Tibial nerve (tissue), 4 donors: ENCODE data around the gene CBL.

ENCODE experiments used
- EP300 ChIP-seq, 2 donors: sonication (generic); formaldehyde crosslinking; IDR thresholded peaks; one replicate each; pipeline ENCODE4 v1.6.1; 2017; ENCODE audit warnings: antibody characterized with exemption in 2 of 2, mild to moderate bottlenecking in 1 of 2
- POLR2A ChIP-seq, 2 donors: fragments of 450-650 bp; IDR thresholded peaks; one replicate each; pipeline ENCODE4 v1.6.1; 2017; ENCODE audit warnings: antibody characterized with exemption in 2 of 2, mild to moderate bottlenecking in 2 of 2, moderate library complexity in 2 of 2
- TF ChIP-seq, protein P1 (sequence below), 5 experiments: fragments of 200-600 bp in 3 of 5; fragments of 450-650 bp in 2 of 5; sonication (generic) in 3 of 5; IDR thresholded peaks; one replicate each; pipeline ENCODE4 v1.5.1; 2016 to 2019; ENCODE audit warnings: antibody characterized with exemption in 5 of 5, mild to moderate bottlenecking in 3 of 5, moderate library complexity in 2 of 5

DNA sequence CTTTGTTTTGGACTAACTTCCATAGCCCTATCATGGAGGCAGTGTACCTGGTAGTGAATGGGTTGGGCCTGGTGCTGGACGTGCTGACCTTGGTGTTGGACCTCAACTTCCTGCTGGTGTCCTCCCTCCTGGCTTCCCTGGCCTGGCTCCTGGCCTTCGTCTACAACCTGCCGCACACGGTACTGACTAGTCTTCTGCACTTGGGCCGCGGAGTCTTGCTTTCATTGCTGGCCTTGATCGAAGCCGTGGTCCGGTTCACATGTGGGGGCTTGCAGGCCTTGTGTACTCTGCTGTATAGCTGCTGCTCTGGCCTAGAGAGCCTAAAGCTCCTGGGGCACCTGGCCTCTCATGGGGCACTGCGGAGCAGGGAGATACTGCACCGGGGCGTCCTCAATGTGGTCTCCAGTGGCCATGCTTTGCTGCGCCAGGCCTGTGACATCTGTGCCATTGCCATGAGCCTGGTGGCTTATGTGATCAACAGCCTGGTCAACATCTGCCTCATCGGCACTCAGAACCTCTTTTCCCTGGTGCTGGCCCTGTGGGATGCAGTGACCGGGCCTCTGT lies 129.0 kb downstream of the CBL start:
- TF ChIP-seq, protein P1, sequence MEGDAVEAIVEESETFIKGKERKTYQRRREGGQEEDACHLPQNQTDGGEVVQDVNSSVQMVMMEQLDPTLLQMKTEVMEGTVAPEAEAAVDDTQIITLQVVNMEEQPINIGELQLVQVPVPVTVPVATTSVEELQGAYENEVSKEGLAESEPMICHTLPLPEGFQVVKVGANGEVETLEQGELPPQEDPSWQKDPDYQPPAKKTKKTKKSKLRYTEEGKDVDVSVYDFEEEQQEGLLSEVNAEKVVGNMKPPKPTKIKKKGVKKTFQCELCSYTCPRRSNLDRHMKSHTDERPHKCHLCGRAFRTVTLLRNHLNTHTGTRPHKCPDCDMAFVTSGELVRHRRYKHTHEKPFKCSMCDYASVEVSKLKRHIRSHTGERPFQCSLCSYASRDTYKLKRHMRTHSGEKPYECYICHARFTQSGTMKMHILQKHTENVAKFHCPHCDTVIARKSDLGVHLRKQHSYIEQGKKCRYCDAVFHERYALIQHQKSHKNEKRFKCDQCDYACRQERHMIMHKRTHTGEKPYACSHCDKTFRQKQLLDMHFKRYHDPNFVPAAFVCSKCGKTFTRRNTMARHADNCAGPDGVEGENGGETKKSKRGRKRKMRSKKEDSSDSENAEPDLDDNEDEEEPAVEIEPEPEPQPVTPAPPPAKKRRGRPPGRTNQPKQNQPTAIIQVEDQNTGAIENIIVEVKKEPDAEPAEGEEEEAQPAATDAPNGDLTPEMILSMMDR (IDR thresholded peaks at IDR 0.05), result no peak
- TF ChIP-seq POLR2A (IDR thresholded peaks at IDR 0.05) (no peak), EP300 (IDR thresholded peaks at IDR 0.05) (no peak)
